Liver (tissue), 9 donors: ENCODE results near the gene GRK5. TPM values are rescaled to one million over a fixed set of nuclear protein-coding genes. Genes with fewer than 3 reads are reported as not detected.

Source experiments
- DNase-seq: peaks from one replicate; pipeline ENCODE4 v3.0.0-alpha.2; 2017; ENCODE audit warnings: low spot score
- H3K27ac ChIP-seq, 2 donors: one replicate each; pipeline ENCODE4 v1.7.0; 2013; ENCODE audit warnings: inconsistent platforms in 2 of 2, low read length in 2 of 2, control low read depth in 1 of 2, low read depth in 1 of 2, mild to moderate bottlenecking in 1 of 2
- H3K27me3 ChIP-seq, 4 donors: one replicate each; pipeline versions ENCODE4 v1.6.1 to v1.7.0; 2013; ENCODE audit warnings: low read length in 3 of 4, inconsistent platforms in 1 of 4, mild to moderate bottlenecking in 1 of 4, moderate library complexity in 1 of 4; ENCODE audit not compliant: control insufficient read depth in 4 of 4, insufficient read depth in 4 of 4
- H3K36me3 ChIP-seq, 4 donors: one replicate each; pipeline versions ENCODE4 v1.6.1 to v1.7.0; 2013; ENCODE audit warnings: low read length in 3 of 4, mild to moderate bottlenecking in 3 of 4, low read depth in 1 of 4, moderate library complexity in 1 of 4; ENCODE audit not compliant: control insufficient read depth in 4 of 4, insufficient read depth in 3 of 4
- H3K4me1 ChIP-seq, 4 donors: one replicate each; pipeline versions ENCODE4 v1.6.1 to v1.7.0; 2013; ENCODE audit warnings: low read length in 3 of 4, mild to moderate bottlenecking in 3 of 4, moderate library complexity in 1 of 4; ENCODE audit not compliant: control insufficient read depth in 4 of 4, insufficient read depth in 4 of 4
- H3K4me3 ChIP-seq, 3 donors: one replicate each; pipeline versions ENCODE4 v1.6.1 to v1.7.0; 2013; ENCODE audit warnings: low read length in 3 of 3, control low read depth in 1 of 3, low read depth in 1 of 3, mild to moderate bottlenecking in 1 of 3
- H3K9ac ChIP-seq, 2 donors: one replicate each; pipeline ENCODE4 v1.7.0; 2013; ENCODE audit warnings: low read length in 2 of 2, mild to moderate bottlenecking in 2 of 2, moderate library complexity in 2 of 2, control low read depth in 1 of 2, low read depth in 1 of 2
- H3K9me3 ChIP-seq, 4 donors: one replicate each; pipeline versions ENCODE4 v1.6.1 to v1.7.0; 2013; ENCODE audit warnings: low read length in 3 of 4; ENCODE audit not compliant: control insufficient read depth in 4 of 4
- CTCF ChIP-seq: fragments of 150-350 bp; IDR thresholded peaks from 2 replicates; pipeline ENCODE4 v1.5.1; 2017; ENCODE audit warnings: improper control_type of control experiment, low read depth, low read length; ENCODE audit not compliant: missing input control
- EGR1 ChIP-seq, 2 donors: IDR thresholded peaks; 2 replicates each; pipeline ENCODE4 v1.6.1; 2016 to 2018; ENCODE audit warnings: antibody characterized with exemption in 2 of 2, low read depth in 2 of 2
- FOXA1 ChIP-seq: IDR thresholded peaks from 2 replicates; pipeline ENCODE4 v1.6.1; 2016; ENCODE audit warnings: antibody characterized with exemption
- FOXA2 ChIP-seq: IDR thresholded peaks from 2 replicates; pipeline ENCODE4 v1.6.1; 2016; ENCODE audit warnings: antibody characterized with exemption
- GABPA ChIP-seq, 2 donors: IDR thresholded peaks in 1 of 2; conservative IDR thresholded peaks in 1 of 2; 2 replicates each; pipeline ENCODE4 v1.6.1; 2016; ENCODE audit warnings: antibody characterized with exemption in 2 of 2, mild to moderate bottlenecking in 1 of 2, moderate library complexity in 1 of 2
- HNF4A ChIP-seq, 2 donors: conservative IDR thresholded peaks; 2 replicates each; pipeline ENCODE4 v1.6.1; 2016; ENCODE audit warnings: antibody characterized with exemption in 2 of 2, mild to moderate bottlenecking in 2 of 2
- HNF4G ChIP-seq: IDR thresholded peaks from 2 replicates; pipeline ENCODE4 v1.6.1; 2016; ENCODE audit warnings: antibody characterized with exemption
- JUND ChIP-seq, 2 donors: IDR thresholded peaks; 2 replicates each; pipeline ENCODE4 v1.6.1; 2016; ENCODE audit warnings: antibody characterized with exemption in 2 of 2
- MAX ChIP-seq: IDR thresholded peaks from 2 replicates; pipeline ENCODE4 v1.6.1; 2016; ENCODE audit warnings: antibody characterized with exemption
- NR2F2 ChIP-seq: IDR thresholded peaks from 2 replicates; pipeline ENCODE4 v1.6.1; 2016; ENCODE audit warnings: antibody characterized with exemption
- RAD21 ChIP-seq, 2 donors: IDR thresholded peaks; 2 replicates each; pipeline ENCODE4 v1.6.1; 2016; ENCODE audit warnings: antibody characterized with exemption in 2 of 2, mild to moderate bottlenecking in 2 of 2
- REST ChIP-seq: IDR thresholded peaks from 2 replicates; pipeline ENCODE4 v1.6.1; 2016; ENCODE audit warnings: antibody characterized with exemption, mild to moderate bottlenecking
- RXRA ChIP-seq, 2 donors: IDR thresholded peaks; 2 replicates each; pipeline ENCODE4 v1.6.1; 2017 to 2018; ENCODE audit warnings: antibody characterized with exemption in 2 of 2, mild to moderate bottlenecking in 1 of 2
- SP1 ChIP-seq: IDR thresholded peaks from 2 replicates; pipeline ENCODE4 v1.6.1; 2018; ENCODE audit warnings: antibody characterized with exemption, mild to moderate bottlenecking
- TAF1 ChIP-seq: conservative IDR thresholded peaks from 2 replicates; pipeline ENCODE4 v1.6.1; 2016; ENCODE audit warnings: antibody characterized with exemption, mild to moderate bottlenecking
- YY1 ChIP-seq: IDR thresholded peaks from 2 replicates; pipeline ENCODE4 v1.6.1; 2016; ENCODE audit warnings: antibody characterized with exemption, mild to moderate bottlenecking
- ZBTB33 ChIP-seq: IDR thresholded peaks from 2 replicates; pipeline ENCODE4 v1.6.1; 2016; ENCODE audit warnings: antibody characterized with exemption
- WGBS: extraction: QIAGEN DNeasy Blood & Tissue Kit; methylation state at CpG from one replicate; pipeline ENCODE4 v1.1.7; 2013; 5-methylcytosine and 5-hydroxymethylcytosine counted together
- polyA plus RNA-seq, 2 donors: library from polyadenylated mRNA; stranded (reverse) in 1 of 2; unstranded in 1 of 2; fragments of 200-250 nt in 1 of 2; fragments of >200 nt in 1 of 2; fragmentation: Nextera tagmentation in 1 of 2; extraction: Ambion mirVana in 1 of 2; gene quantifications; one replicate each; pipeline versions ENCODE4 v1.2.1 to v1.2.3, GENCODE V29; 2013 to 2015
- total RNA-seq, 2 donors: library from RNA; depleted of rRNA; stranded (reverse); fragments of >200 nt; gene quantifications; one replicate each; pipeline ENCODE4 v1.2.3, GENCODE V29; 2014
- donor health status: healthy.
- donor health status: healthy.
- donor health status: healthy.
- donor health status: healthy.
- donor health status: healthy.

The GRK5 gene
- total and polyA plus RNA-seq, 4 donors = 2.1 to 6.6 (median 5.1) TPM

GRCh38 chr10:119360181-119360921, 153.0 kb downstream of the GRK5 start:
- peaks cover 0 to 2% (median 0%) of the 10 kb centered on the region in 4 donors for H3K9me3 ChIP-seq
- H3K27ac ChIP-seq = peak overlapping the region; percentile 3 to 42
- H3K27me3 ChIP-seq = no peaks in the 10 kb centered on the region
- no peak for DNase-seq
- no peak overlapping the region for H3K4me3 ChIP-seq
- peaks cover 6 to 24% (median 17%) of the 10 kb centered on the region in 4 donors for H3K4me1 ChIP-seq
- H3K36me3 ChIP-seq = no peaks in the 10 kb centered on the region
- WGBS = 85% methylated on average over 11 of the region's 11 CpGs
- no peak overlapping the region for H3K9ac ChIP-seq
- TF ChIP-seq NR2F2 (peak; percentile 86), SP1 (peak; percentile 14), HNF4A (conservative IDR thresholded peaks at IDR 0.05) (no peak), RAD21 (IDR thresholded peaks at IDR 0.05) (no peak), CTCF (no peak)

- Histone ChIP-seq H3K27me3 (no peaks in the 10 kb centered on the region), H3K36me3 (no peaks in the 10 kb centered on the region), H3K9ac (no peak overlapping the region), H3K9me3 (peaks cover 0 to under 1% (median 0%) of the 10 kb centered on the region in 4 donors), H3K4me3 (no peak overlapping the region), H3K4me1 (peaks cover 6 to 24% (median 19%) of the 10 kb centered on the region in 4 donors), H3K27ac (peak overlapping the region in 1 of 2 donors; percentile 42)
- TF ChIP-seq HNF4A (conservative IDR thresholded peaks at IDR 0.05) (no peak), YY1 (no peak), SP1 (no peak)
- DNase-seq = no peak
- WGBS = 91% methylated on average over 10 of the region's 10 CpGs
Observed at GRCh38 chr10:119361037-119361436, 153.7 kb downstream of the GRK5 start.

- H3K9ac ChIP-seq = no peak overlapping the region
- H3K27ac ChIP-seq = peak overlapping the region; percentile 14 to 69
- 30% methylated on average over 3 of the region's 3 CpGs for WGBS
- DNase-seq = no peak
- no peaks in the 10 kb centered on the region for H3K36me3 ChIP-seq
- no peak overlapping the region for H3K4me3 ChIP-seq
- peaks cover 6 to 23% (median 18%) of the 10 kb centered on the region in 4 donors for H3K4me1 ChIP-seq
- H3K27me3 ChIP-seq = no peaks in the 10 kb centered on the region
- no peaks in the 10 kb centered on the region for H3K9me3 ChIP-seq
- TF ChIP-seq NR2F2 = peak; percentile 58
- peak; percentile 74 to 79 for TF ChIP-seq HNF4A (conservative IDR thresholded peaks at IDR 0.05)
- peak; percentile 52 for TF ChIP-seq FOXA2
- TF ChIP-seq GABPA (IDR thresholded peaks at IDR 0.05 in 1 of 2, conservative IDR thresholded peaks at IDR 0.05 in 1 of 2) = no peak
- no peak for TF ChIP-seq EGR1 (IDR thresholded peaks at IDR 0.05; ENCODE audit: low read depth in 2 of 2)
- TF ChIP-seq HNF4G = peak; percentile 45
- TF ChIP-seq ZBTB33 = no peak
- TF ChIP-seq MAX = no peak
- no peak for TF ChIP-seq FOXA1
- peak; percentile 73 for TF ChIP-seq YY1
- TF ChIP-seq CTCF = no peak
- peak; percentile 43 to 50 for TF ChIP-seq JUND (IDR thresholded peaks at IDR 0.05)
- TF ChIP-seq TAF1 = no peak
- peak; percentile 73 to 77 for TF ChIP-seq RXRA (IDR thresholded peaks at IDR 0.05)
- peak in 1 of 2 donors; percentile 33 for TF ChIP-seq RAD21 (IDR thresholded peaks at IDR 0.05)
- no peak for TF ChIP-seq REST
Observed at GRCh38 chr10:119362122-119362521, 154.8 kb downstream of the GRK5 start.
